Suprapubic skin (tissue), 4 donors: ENCODE results near the gene NCKAP5. TPM values are rescaled to one million over a fixed set of nuclear protein-coding genes. Genes with fewer than 3 reads are reported as not detected.

Experiments
- DNase-seq, 2 donors: peaks; one replicate each; pipeline ENCODE4 v3.0.0-alpha.2; 2019; ENCODE audit warnings: low spot score in 2 of 2
- H3K27ac ChIP-seq: fragments of 200-600 bp; sonication (generic); one replicate; pipeline ENCODE4 v1.5.1; 2019
- H3K27me3 ChIP-seq: fragments of 200-600 bp; sonication (generic); one replicate; pipeline ENCODE4 v1.5.1; 2019
- H3K36me3 ChIP-seq: fragments of 200-600 bp; sonication (generic); one replicate; pipeline ENCODE4 v1.5.1; 2019
- H3K4me1 ChIP-seq: fragments of 200-600 bp; sonication (generic); one replicate; pipeline ENCODE4 v1.5.1; 2019
- H3K4me3 ChIP-seq: fragments of 200-600 bp; sonication (generic); one replicate; pipeline ENCODE4 v1.5.1; 2019; ENCODE audit warnings: mild to moderate bottlenecking
- H3K9me3 ChIP-seq: fragments of 200-600 bp; sonication (generic); one replicate; pipeline ENCODE4 v1.5.1; 2019
- CTCF ChIP-seq, 2 donors: fragments of 200-600 bp in 1 of 2; fragments of 450-650 bp in 1 of 2; sonication (generic) in 1 of 2; IDR thresholded peaks; one replicate each; pipeline ENCODE4 v1.5.1; 2016 to 2019; ENCODE audit warnings: antibody characterized with exemption in 2 of 2, mild to moderate bottlenecking in 1 of 2, moderate library complexity in 1 of 2
- EP300 ChIP-seq: sonication (generic); formaldehyde crosslinking; IDR thresholded peaks from one replicate; pipeline ENCODE4 v1.6.1; 2017; ENCODE audit warnings: antibody characterized with exemption
- POLR2A ChIP-seq, 2 donors: fragments of 450-650 bp; IDR thresholded peaks; one replicate each; pipeline ENCODE4 v1.6.1; 2017; ENCODE audit warnings: antibody characterized with exemption in 2 of 2, mild to moderate bottlenecking in 2 of 2, moderate library complexity in 2 of 2
- POLR2AphosphoS5 ChIP-seq, 3 donors: sonication (generic); formaldehyde crosslinking; IDR thresholded peaks; one replicate each; pipeline ENCODE4 v1.6.1; 2017; ENCODE audit warnings: antibody characterized with exemption in 3 of 3
- WGBS: methylation state at CpG from one replicate; pipeline ENCODE4 v1.1.5; 2018; 5-methylcytosine and 5-hydroxymethylcytosine counted together
- total RNA-seq, 4 donors: library from RNA; depleted of rRNA; stranded (reverse); fragments of >200 nt; gene quantifications; one replicate each; pipeline ENCODE4 v1.1.0, GENCODE V29; 2016

Gene NCKAP5
- total RNA-seq, 4 donors from 2014 or later: 2.8 to 6.4 (median 4.2) TPM

- Histone ChIP-seq H3K4me3 (no peak overlapping the region), H3K4me1 (no peaks in the 10 kb centered on the region), H3K9me3 (no peaks in the 10 kb centered on the region), H3K27me3 (no peaks in the 10 kb centered on the region), H3K27ac (no peak overlapping the region), H3K36me3 (no peaks in the 10 kb centered on the region)
- TF ChIP-seq CTCF (IDR thresholded peaks at IDR 0.05) (no peak), EP300 (no peak), POLR2A (IDR thresholded peaks at IDR 0.05) (no peak), POLR2AphosphoS5 (IDR thresholded peaks at IDR 0.05) (no peak)
- WGBS: 87% methylated on average over 8 of the region's 8 CpGs
- no peak for DNase-seq
Measured at GRCh38 chr2:132793532-132793931, 774.7 kb downstream of the NCKAP5 start.

GRCh38 chr2:132790207-132790785 is 778.0 kb downstream of the NCKAP5 start:
- Histone ChIP-seq H3K36me3 (no peaks in the 10 kb centered on the region), H3K27ac (no peak overlapping the region), H3K27me3 (no peaks in the 10 kb centered on the region), H3K4me3 (no peak overlapping the region), H3K9me3 (no peaks in the 10 kb centered on the region), H3K4me1 (no peaks in the 10 kb centered on the region)
- WGBS: 70% methylated on average over 4 of the region's 4 CpGs
- TF ChIP-seq CTCF (IDR thresholded peaks at IDR 0.05) (no peak), POLR2AphosphoS5 (IDR thresholded peaks at IDR 0.05) (no peak), POLR2A (IDR thresholded peaks at IDR 0.05) (no peak), EP300 (no peak)
- DNase-seq: no peak

GRCh38 chr2:132789066-132789465 is 779.2 kb downstream of the NCKAP5 start:
- 92% methylated on average over 2 of the region's 2 CpGs for WGBS
- TF ChIP-seq CTCF (IDR thresholded peaks at IDR 0.05): no peak
- no peak for TF ChIP-seq POLR2AphosphoS5 (IDR thresholded peaks at IDR 0.05)
- no peak for TF ChIP-seq POLR2A (IDR thresholded peaks at IDR 0.05)
- TF ChIP-seq EP300: no peak
- no peaks in the 10 kb centered on the region for H3K4me1 ChIP-seq
- no peaks in the 10 kb centered on the region for H3K36me3 ChIP-seq
- no peaks in the 10 kb centered on the region for H3K27me3 ChIP-seq
- H3K27ac ChIP-seq: no peak overlapping the region
- no peaks in the 10 kb centered on the region for H3K9me3 ChIP-seq
- DNase-seq: no peak
- H3K4me3 ChIP-seq: no peak overlapping the region

GRCh38 chr2:132788310-132788838 is 779.9 kb downstream of the NCKAP5 start:
- no peak overlapping the region for H3K27ac ChIP-seq
- no peak overlapping the region for H3K4me3 ChIP-seq
- TF ChIP-seq CTCF (IDR thresholded peaks at IDR 0.05): no peak
- no peak for TF ChIP-seq POLR2AphosphoS5 (IDR thresholded peaks at IDR 0.05)
- WGBS: 50% methylated on average over 4 of the region's 4 CpGs
- H3K27me3 ChIP-seq: no peaks in the 10 kb centered on the region
- no peaks in the 10 kb centered on the region for H3K36me3 ChIP-seq
- no peak for DNase-seq
- H3K9me3 ChIP-seq: no peaks in the 10 kb centered on the region
- H3K4me1 ChIP-seq: no peaks in the 10 kb centered on the region

GRCh38 chr2:132783883-132784282 is 784.4 kb downstream of the NCKAP5 start:
- 88% methylated on average over 11 of the region's 11 CpGs for WGBS
- no peak for TF ChIP-seq POLR2AphosphoS5 (IDR thresholded peaks at IDR 0.05)
- TF ChIP-seq POLR2A (IDR thresholded peaks at IDR 0.05): no peak
- TF ChIP-seq EP300: no peak
- no peak for TF ChIP-seq CTCF (IDR thresholded peaks at IDR 0.05)
- H3K36me3 ChIP-seq: peaks cover 5% of the 10 kb centered on the region
- H3K9me3 ChIP-seq: no peaks in the 10 kb centered on the region
- no peaks in the 10 kb centered on the region for H3K4me1 ChIP-seq
- no peak for DNase-seq
- no peaks in the 10 kb centered on the region for H3K27me3 ChIP-seq
- H3K27ac ChIP-seq: no peak overlapping the region
- H3K4me3 ChIP-seq: no peak overlapping the region
